Measurements from ENCODE around the gene GPBP1L1.

- TF ChIP-seq POLR2A (IDR thresholded peaks at IDR 0.05): no peak
- TF ChIP-seq CTCF (IDR thresholded peaks at IDR 0.05): no peak
- no peak for TF ChIP-seq EP300 (IDR thresholded peaks at IDR 0.05)
- no peak for TF ChIP-seq POLR2AphosphoS5 (IDR thresholded peaks at IDR 0.05)
Measured at GRCh38 chr1:45658171-45658570, 28.2 kb downstream of the GPBP1L1 start.
